ENCODE measurements around the gene EPB41L2.

DNA sequence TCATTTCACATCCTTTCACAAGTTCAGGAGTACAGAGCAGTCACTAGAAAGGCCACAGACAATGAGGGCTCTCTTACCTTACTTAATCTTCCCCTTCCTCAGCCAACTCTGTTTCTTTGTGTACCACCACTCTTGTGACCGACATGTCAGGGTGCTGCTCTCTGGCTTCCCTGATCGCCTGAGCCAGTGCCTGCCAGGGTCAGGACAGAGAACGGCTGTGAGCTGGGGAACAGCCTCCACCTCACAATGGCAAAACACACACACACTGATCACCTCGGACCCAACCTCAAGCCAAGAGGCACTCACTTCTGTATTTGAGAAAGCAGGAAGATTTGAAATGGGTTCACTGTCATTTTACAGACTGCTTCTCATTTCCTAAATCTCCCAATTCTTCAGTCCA is 205.0 kb downstream of the EPB41L2 start:
- TF ChIP-seq, protein P1, sequence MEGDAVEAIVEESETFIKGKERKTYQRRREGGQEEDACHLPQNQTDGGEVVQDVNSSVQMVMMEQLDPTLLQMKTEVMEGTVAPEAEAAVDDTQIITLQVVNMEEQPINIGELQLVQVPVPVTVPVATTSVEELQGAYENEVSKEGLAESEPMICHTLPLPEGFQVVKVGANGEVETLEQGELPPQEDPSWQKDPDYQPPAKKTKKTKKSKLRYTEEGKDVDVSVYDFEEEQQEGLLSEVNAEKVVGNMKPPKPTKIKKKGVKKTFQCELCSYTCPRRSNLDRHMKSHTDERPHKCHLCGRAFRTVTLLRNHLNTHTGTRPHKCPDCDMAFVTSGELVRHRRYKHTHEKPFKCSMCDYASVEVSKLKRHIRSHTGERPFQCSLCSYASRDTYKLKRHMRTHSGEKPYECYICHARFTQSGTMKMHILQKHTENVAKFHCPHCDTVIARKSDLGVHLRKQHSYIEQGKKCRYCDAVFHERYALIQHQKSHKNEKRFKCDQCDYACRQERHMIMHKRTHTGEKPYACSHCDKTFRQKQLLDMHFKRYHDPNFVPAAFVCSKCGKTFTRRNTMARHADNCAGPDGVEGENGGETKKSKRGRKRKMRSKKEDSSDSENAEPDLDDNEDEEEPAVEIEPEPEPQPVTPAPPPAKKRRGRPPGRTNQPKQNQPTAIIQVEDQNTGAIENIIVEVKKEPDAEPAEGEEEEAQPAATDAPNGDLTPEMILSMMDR (IDR thresholded peaks at IDR 0.05): no peak
- TF ChIP-seq POLR2A (IDR thresholded peaks at IDR 0.05) (no peak), POLR2AphosphoS5 (IDR thresholded peaks at IDR 0.05) (no peak)
